SU-DHL-6 (cell line): ENCODE measurements around the gene DLG1.

Experiments used
- H2AFZ ChIP-seq: fragments of 200-600 bp; sonication (generic); 2 replicates; pipeline ENCODE4 v1.6.1; 2014; ENCODE audit warnings: low read depth, mild to moderate bottlenecking, moderate library complexity, mixed read lengths, antibody characterized with exemption, low read length; ENCODE audit not compliant: severe bottlenecking
- H3F3A ChIP-seq: fragments of 200-600 bp; shearing (Covaris generic); 2 replicates; pipeline ENCODE4 v1.6.0; 2016; ENCODE audit warnings: antibody characterized with exemption, mild to moderate bottlenecking; ENCODE audit not compliant: insufficient read depth
- H3K27ac ChIP-seq: fragments of 200-600 bp; sonication (generic); 2 replicates; pipeline ENCODE4 v1.5.1; 2016; ENCODE audit warnings: low read depth, mild to moderate bottlenecking, low read length, moderate library complexity, mixed read lengths
- H3K27me3 ChIP-seq: fragments of 200-600 bp; sonication (generic), shearing (Covaris generic); 2 replicates; pipeline ENCODE4 v1.6.0; 2014; ENCODE audit warnings: mild to moderate bottlenecking, low read length
- H3K36me3 ChIP-seq: fragments of 200-600 bp; sonication (generic); 2 replicates; pipeline ENCODE4 v1.6.1; 2014; ENCODE audit warnings: mild to moderate bottlenecking, low read length, mixed read lengths
- H3K4me2 ChIP-seq: fragments of 300-600, 200-600 bp; shearing (Covaris generic), sonication (generic); 2 replicates; pipeline ENCODE4 v1.6.0; 2014; ENCODE audit warnings: low read length, low read depth, mild to moderate bottlenecking; ENCODE audit not compliant: poor library complexity, severe bottlenecking
- H3K4me3 ChIP-seq: fragments of 200-600 bp; sonication (generic); 2 replicates; pipeline ENCODE4 v1.5.1; 2014; ENCODE audit warnings: antibody characterized with exemption, low read length, mild to moderate bottlenecking, mixed read lengths; ENCODE audit not compliant: insufficient read depth, poor library complexity, severe bottlenecking
- H3K79me2 ChIP-seq: fragments of 200-600 bp; sonication (generic); 2 replicates; pipeline ENCODE4 v1.6.1; 2014; ENCODE audit warnings: mild to moderate bottlenecking, low read length, moderate library complexity; ENCODE audit not compliant: insufficient read depth
- H3K9ac ChIP-seq: fragments of 200-600 bp; sonication (generic); 2 replicates; pipeline ENCODE4 v1.7.0; 2014; ENCODE audit warnings: mild to moderate bottlenecking, low read length
- H3K9me2 ChIP-seq: fragments of 200-600 bp; sonication (generic); replicated peaks from 2 replicates; pipeline ENCODE4 v1.6.1; 2014; ENCODE audit warnings: low read length; ENCODE audit not compliant: insufficient read depth
- H3K9me3 ChIP-seq: fragments of 200-600 bp; sonication (generic); 2 replicates; pipeline ENCODE4 v1.6.1; 2014; ENCODE audit warnings: low read length, mixed read lengths; ENCODE audit not compliant: insufficient read depth
- H4K20me1 ChIP-seq: fragments of 200-600 bp; sonication (generic); 2 replicates; pipeline ENCODE4 v1.6.1; 2014; ENCODE audit warnings: low read depth, mild to moderate bottlenecking, antibody characterized with exemption, low read length, moderate library complexity, mixed read lengths
- EZH2phosphoT487 ChIP-seq: fragments of 200-600 bp; sonication (generic), shearing (Covaris generic); conservative IDR thresholded peaks from 2 replicates; pipeline ENCODE4 v1.6.1; 2018; ENCODE audit warnings: mild to moderate bottlenecking, antibody characterized with exemption, low read length, moderate library complexity, mixed read lengths
- TF ChIP-seq, protein P1 (sequence below): fragments of 200-600 bp; sonication (generic); IDR thresholded peaks from one replicate; pipeline ENCODE4 v1.5.1; 2017; ENCODE audit warnings: antibody characterized with exemption, mild to moderate bottlenecking, low read length, moderate library complexity; ENCODE audit not compliant: insufficient read depth, poor library complexity, severe bottlenecking

The DLG1 gene

DNA sequence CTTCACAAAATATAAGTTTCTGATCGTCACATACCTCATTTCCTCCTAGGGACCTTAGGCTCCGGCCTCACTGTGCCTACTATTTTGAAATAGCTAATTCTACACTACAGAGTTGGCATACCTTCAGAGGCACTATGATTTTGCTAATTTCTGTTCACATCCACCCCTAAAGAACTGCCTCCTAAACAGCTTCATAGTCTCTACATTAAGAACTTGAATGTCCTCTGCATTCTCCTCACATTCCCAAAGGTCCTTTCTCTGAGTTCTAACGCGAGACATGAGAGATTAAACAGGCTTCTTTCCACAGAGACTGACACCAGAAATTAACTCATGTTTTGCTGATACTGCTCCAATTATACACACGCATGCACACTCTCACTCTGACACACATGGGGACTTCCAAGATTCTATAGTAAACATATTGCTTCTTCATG lies 75.5 kb downstream of the DLG1 start:
- Histone ChIP-seq H2AFZ (no peak overlapping the region), H3K27ac (no peak overlapping the region), H3K9me3 (no peaks in the 10 kb centered on the region), H3K27me3 (no peaks in the 10 kb centered on the region), H3K4me3 (no peak overlapping the region), H3K9ac (no peak overlapping the region), H3K4me2 (no peak overlapping the region), H3K36me3 (no peaks in the 10 kb centered on the region), H3F3A (peaks cover 23% of the 10 kb centered on the region; the same call in 1 of the 2 replicates), H3K9me2 (no peaks in the 10 kb centered on the region), H4K20me1 (peaks cover 5% of the 10 kb centered on the region; the same call in 1 of the 2 replicates), H3K79me2 (peaks cover 85% of the 10 kb centered on the region)
- no peak for TF ChIP-seq EZH2phosphoT487
- TF ChIP-seq, protein P1, sequence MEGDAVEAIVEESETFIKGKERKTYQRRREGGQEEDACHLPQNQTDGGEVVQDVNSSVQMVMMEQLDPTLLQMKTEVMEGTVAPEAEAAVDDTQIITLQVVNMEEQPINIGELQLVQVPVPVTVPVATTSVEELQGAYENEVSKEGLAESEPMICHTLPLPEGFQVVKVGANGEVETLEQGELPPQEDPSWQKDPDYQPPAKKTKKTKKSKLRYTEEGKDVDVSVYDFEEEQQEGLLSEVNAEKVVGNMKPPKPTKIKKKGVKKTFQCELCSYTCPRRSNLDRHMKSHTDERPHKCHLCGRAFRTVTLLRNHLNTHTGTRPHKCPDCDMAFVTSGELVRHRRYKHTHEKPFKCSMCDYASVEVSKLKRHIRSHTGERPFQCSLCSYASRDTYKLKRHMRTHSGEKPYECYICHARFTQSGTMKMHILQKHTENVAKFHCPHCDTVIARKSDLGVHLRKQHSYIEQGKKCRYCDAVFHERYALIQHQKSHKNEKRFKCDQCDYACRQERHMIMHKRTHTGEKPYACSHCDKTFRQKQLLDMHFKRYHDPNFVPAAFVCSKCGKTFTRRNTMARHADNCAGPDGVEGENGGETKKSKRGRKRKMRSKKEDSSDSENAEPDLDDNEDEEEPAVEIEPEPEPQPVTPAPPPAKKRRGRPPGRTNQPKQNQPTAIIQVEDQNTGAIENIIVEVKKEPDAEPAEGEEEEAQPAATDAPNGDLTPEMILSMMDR: no peak

DNA sequence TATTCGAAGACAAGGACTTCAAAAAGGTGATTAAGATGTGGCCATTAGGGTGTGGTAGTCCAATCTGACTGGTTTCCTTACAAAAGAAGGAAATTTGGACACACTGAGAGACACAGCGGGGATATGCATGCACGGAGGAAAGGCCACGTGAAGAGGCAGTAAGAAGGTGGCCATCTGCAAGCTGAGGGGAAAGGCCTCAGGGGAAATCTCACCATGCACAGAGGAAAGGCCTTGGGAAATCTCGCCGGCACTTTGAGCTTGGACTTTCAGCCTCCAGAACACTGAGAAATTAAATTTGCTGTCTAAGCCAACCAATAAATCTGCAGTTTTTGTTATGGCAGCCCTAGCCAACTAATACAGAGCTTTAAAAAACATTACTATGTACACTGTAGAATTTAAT lies 78.8 kb downstream of the DLG1 start:
- peaks cover 92% of the 10 kb centered on the region for H3K79me2 ChIP-seq
- H4K20me1 ChIP-seq: peaks cover 22% of the 10 kb centered on the region
- no peaks in the 10 kb centered on the region for H3K27me3 ChIP-seq
- no peak overlapping the region for H3K9ac ChIP-seq
- no peaks in the 10 kb centered on the region for H3K9me3 ChIP-seq
- no peak overlapping the region for H3K27ac ChIP-seq
- peaks cover 19% of the 10 kb centered on the region; the same call in 1 of the 2 replicates for H3F3A ChIP-seq
- H3K4me2 ChIP-seq: no peak overlapping the region
- H3K4me3 ChIP-seq: no peak overlapping the region
- no peaks in the 10 kb centered on the region for H3K36me3 ChIP-seq
- H2AFZ ChIP-seq: no peak overlapping the region
- no peaks in the 10 kb centered on the region for H3K9me2 ChIP-seq
- TF ChIP-seq, protein P1: no peak
- TF ChIP-seq EZH2phosphoT487: no peak

DNA sequence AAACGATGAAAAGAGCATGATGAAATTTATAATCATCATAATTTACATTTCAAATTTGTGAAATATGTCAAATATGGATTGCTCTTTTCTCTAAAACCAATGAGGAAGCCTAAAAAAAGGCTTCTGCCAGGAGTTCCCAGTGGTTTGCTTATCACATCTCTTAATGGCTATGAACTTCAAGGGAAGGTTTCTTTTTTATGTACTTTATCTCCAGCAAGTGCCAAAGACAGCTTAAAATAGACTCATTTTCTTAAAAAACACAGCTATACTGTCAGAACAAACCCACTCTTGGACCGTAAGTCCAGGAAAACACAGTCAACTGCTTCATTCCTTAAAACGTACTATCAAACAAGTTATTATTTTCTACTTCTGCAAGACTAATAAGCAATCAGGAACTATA lies 80.2 kb downstream of the DLG1 start:
- Histone ChIP-seq H3K27ac (no peak overlapping the region), H3K36me3 (no peaks in the 10 kb centered on the region), H3K9ac (no peak overlapping the region), H3K9me2 (no peaks in the 10 kb centered on the region), H3K79me2 (peaks cover 93% of the 10 kb centered on the region), H2AFZ (no peak overlapping the region), H3K4me3 (no peak overlapping the region), H3K4me2 (no peak overlapping the region), H3K9me3 (no peaks in the 10 kb centered on the region), H4K20me1 (peaks cover 17% of the 10 kb centered on the region), H3K27me3 (no peaks in the 10 kb centered on the region), H3F3A (peaks cover 8% of the 10 kb centered on the region; the same call in 1 of the 2 replicates)
- no peak for TF ChIP-seq EZH2phosphoT487

DNA sequence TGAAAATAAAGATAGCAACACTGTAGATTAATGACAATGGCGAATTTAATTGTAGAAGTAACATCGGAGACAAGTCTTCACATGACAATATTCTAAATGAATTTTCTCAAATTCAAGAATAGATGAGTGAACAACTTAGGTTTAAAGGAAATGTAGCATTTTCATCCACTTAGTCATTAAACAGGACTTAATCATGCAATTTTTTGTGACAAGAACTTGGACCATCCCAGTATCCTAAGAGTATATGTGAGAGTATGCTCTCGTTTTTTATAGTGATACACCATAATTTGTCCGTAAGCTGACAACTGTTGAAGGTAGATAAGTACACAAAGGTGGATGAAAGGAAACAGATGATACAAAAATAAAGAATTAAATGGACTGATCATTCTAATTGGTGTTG lies 81.5 kb downstream of the DLG1 start:
- no peak overlapping the region for H2AFZ ChIP-seq
- H3K79me2 ChIP-seq: peaks cover 93% of the 10 kb centered on the region
- H3K9ac ChIP-seq: no peak overlapping the region
- H3K9me3 ChIP-seq: no peaks in the 10 kb centered on the region
- peaks cover 17% of the 10 kb centered on the region for H4K20me1 ChIP-seq
- TF ChIP-seq, protein P1: no peak
- TF ChIP-seq EZH2phosphoT487: no peak
- H3F3A ChIP-seq: peaks cover 8% of the 10 kb centered on the region; the same call in 1 of the 2 replicates
- no peaks in the 10 kb centered on the region for H3K9me2 ChIP-seq
- no peak overlapping the region for H3K4me2 ChIP-seq
- H3K27ac ChIP-seq: no peak overlapping the region
- no peaks in the 10 kb centered on the region for H3K27me3 ChIP-seq
- H3K36me3 ChIP-seq: no peaks in the 10 kb centered on the region
- H3K4me3 ChIP-seq: no peak overlapping the region
